Measurements from ENCODE around the gene CDC42. TPM values are rescaled to one million over a fixed set of nuclear protein-coding genes. Genes with fewer than 3 reads are reported as not detected.
"Not testable (repeated sequence)": the region's sequence is repeated elsewhere in the genome, so short reads cannot be mapped to it uniquely, and the experiment has no call there.

The CDC42 gene
- total RNA-seq, 2 experiments from 2014 or later, result 298 to 339 TPM

- peaks cover 40% of the 10 kb centered on the region for H3K4me1 Mint-ChIP-seq
Observed at GRCh38 chr1:22021061-22021460, 31.4 kb upstream of the CDC42 start.

GRCh38 chr1:22024485-22025367 lies 27.8 kb upstream of the CDC42 start:
- no peaks in the 10 kb centered on the region for H3K27me3 Mint-ChIP-seq
- peaks cover 4% of the 10 kb centered on the region for H3K36me3 Mint-ChIP-seq (ENCODE audit: low read depth)
- no peaks in the 10 kb centered on the region for H3K9me3 Mint-ChIP-seq (ENCODE audit: low read depth)
- DNase-seq (peak; percentile 87), ATAC-seq (peak; percentile 68)
- peak overlapping the region; percentile 82 for H3K4me3 Mint-ChIP-seq
- H3K27ac Mint-ChIP-seq, result peak overlapping the region; percentile 99
- ChIA-PET POLR2A (interaction anchor here (0.5 to 2.5 kb wide), 18 partner anchors 10 to 656 kb away, joined by 3 to 65 read pairs (median 4); partner anchors contain the start of genes CDC42 and USP48), CTCF (interaction anchor here (0.5 to 4.2 kb wide), 23 partner anchors 10 to 506 kb away, joined by 3 to 35 read pairs (median 4); partner anchors contain the start of gene CDC42)
- H3K4me1 Mint-ChIP-seq, result peaks cover 54% of the 10 kb centered on the region
- intact Hi-C loops (cut with DNase I, micrococcal nuclease), result loop anchor here (1.0 to 5.0 kb wide), 17 partner anchors 15 to 1837 kb away; partner anchors contain the start of genes CDC42 (in 2 of the 2), USP48 (in 2 of the 2), EIF4G3 (in 1 of the 2) and HNRNPR (in 1 of the 2)

More at GRCh38 chr1:22021061-22021460, 31.4 kb upstream of the CDC42 start:
- ChIA-PET CTCF (interaction anchor here (0.5 to 1.2 kb wide), 7 partner anchors 11 to 1121 kb away, joined by 3 to 4 read pairs (median 3); no protein-coding TSS in a partner anchor), POLR2A (no interaction called here)
- H3K4me3 Mint-ChIP-seq, result no peak overlapping the region
- intact Hi-C loops (cut with DNase I, micrococcal nuclease), result loop anchor here (5.0 kb wide), 2 partner anchors 39 to 1834 kb away; partner anchors contain the start of genes PLA2G2C (in 1 of the 2) and UBXN10 (in 1 of the 2)
- H3K36me3 Mint-ChIP-seq (ENCODE audit: low read depth), result peaks cover 2% of the 10 kb centered on the region
- H3K9me3 Mint-ChIP-seq (ENCODE audit: low read depth), result no peaks in the 10 kb centered on the region
- DNase-seq (no peak), ATAC-seq (no peak)
- H3K27ac Mint-ChIP-seq, result no peak overlapping the region
- H3K27me3 Mint-ChIP-seq, result no peaks in the 10 kb centered on the region

- peaks cover 59% of the 10 kb centered on the region for H3K4me1 Mint-ChIP-seq
- peaks cover 4% of the 10 kb centered on the region for H3K36me3 Mint-ChIP-seq (ENCODE audit: low read depth)
- POLR2A ChIA-PET, result interaction anchor here (0.5 to 2.5 kb wide), 18 partner anchors 9 to 1665 kb away, joined by 3 to 65 read pairs (median 4); partner anchors contain the start of genes CDC42 and USP48
- CTCF ChIA-PET, result interaction anchor here (0.6 to 4.2 kb wide), 13 partner anchors 9 to 345 kb away, joined by 3 to 35 read pairs (median 4); partner anchors contain the start of gene CDC42
- H3K27me3 Mint-ChIP-seq, result no peaks in the 10 kb centered on the region
- H3K4me3 Mint-ChIP-seq, result peak overlapping the region; percentile 82
- intact Hi-C loops (cut with DNase I, micrococcal nuclease), result loop anchor here (1.0 to 5.0 kb wide), 15 partner anchors 14 to 1319 kb away; partner anchors contain the start of genes CDC42 (in 2 of the 2), USP48 (in 2 of the 2), EIF4G3 (in 1 of the 2) and HNRNPR (in 1 of the 2)
- H3K27ac Mint-ChIP-seq, result peak overlapping the region; percentile 99
- no peaks in the 10 kb centered on the region for H3K9me3 Mint-ChIP-seq (ENCODE audit: low read depth)
- DNase-seq, result peak; percentile 94
- ATAC-seq, result peak; percentile 74
Observed at GRCh38 chr1:22025368-22026155, 26.9 kb upstream of the CDC42 start.

- Mint-ChIP-seq H3K36me3 (ENCODE audit: low read depth) (peaks cover 4% of the 10 kb centered on the region), H3K4me3 (peak overlapping the region; percentile 82), H3K4me1 (peaks cover 71% of the 10 kb centered on the region), H3K27ac (peak overlapping the region; percentile 99), H3K27me3 (no peaks in the 10 kb centered on the region), H3K9me3 (ENCODE audit: low read depth) (no peaks in the 10 kb centered on the region)
- CTCF ChIA-PET, result interaction anchor here (0.9 to 2.1 kb wide), 5 partner anchors 11 to 36 kb away, joined by 3 to 9 read pairs (median 5); no protein-coding TSS in a partner anchor
- no peak for ATAC-seq
- intact Hi-C loops (cut with DNase I, micrococcal nuclease), result loop anchor here (5.0 kb wide), 3 partner anchors 60 to 1240 kb away; partner anchors contain the start of genes EIF4G3 (in 1 of the 2) and HP1BP3 (in 1 of the 2)
- POLR2A ChIA-PET, result interaction anchor here (0.8 to 1.5 kb wide), 4 partner anchors 13 to 42 kb away, joined by 3 to 8 read pairs (median 4); no protein-coding TSS in a partner anchor
- no peak for DNase-seq
Observed at GRCh38 chr1:22026924-22027289, 25.6 kb upstream of the CDC42 start.

- Mint-ChIP-seq H3K4me1 (peaks cover 62% of the 10 kb centered on the region), H3K27me3 (no peaks in the 10 kb centered on the region), H3K27ac (peak overlapping the region; percentile 38), H3K9me3 (ENCODE audit: low read depth) (no peaks in the 10 kb centered on the region), H3K4me3 (no peak overlapping the region), H3K36me3 (ENCODE audit: low read depth) (peaks cover 4% of the 10 kb centered on the region)
- CTCF ChIA-PET, result interaction anchor here (0.7 to 1.8 kb wide), 2 partner anchors 9 to 22 kb away, joined by 4 to 14 read pairs; no protein-coding TSS in a partner anchor
- DNase-seq (no peak), ATAC-seq (no peak)
- POLR2A ChIA-PET, result no interaction called here
- intact Hi-C loops (cut with DNase I, micrococcal nuclease), result loop anchor here in 1 of 2 experiments (1.0 kb wide), 1 partner anchor 8 kb away; no protein-coding TSS in a partner anchor
Observed at GRCh38 chr1:22030057-22030456, 22.5 kb upstream of the CDC42 start.

GRCh38 chr1:22030473-22030872 lies 22.0 kb upstream of the CDC42 start:
- ChIA-PET POLR2A (interaction anchor here (0.7 to 1.7 kb wide), 2 partner anchors 9 to 22 kb away, joined by 4 to 11 read pairs; partner anchors contain the start of gene CDC42), CTCF (interaction anchor here (0.7 to 1.8 kb wide), 3 partner anchors 9 to 60 kb away, joined by 4 to 14 read pairs (median 4); no protein-coding TSS in a partner anchor)
- H3K9me3 Mint-ChIP-seq (ENCODE audit: low read depth), result no peaks in the 10 kb centered on the region
- H3K4me1 Mint-ChIP-seq, result peaks cover 64% of the 10 kb centered on the region
- no peak overlapping the region for H3K4me3 Mint-ChIP-seq
- DNase-seq (no peak), ATAC-seq (no peak)
- intact Hi-C loops (cut with DNase I, micrococcal nuclease), result loop anchor here in 1 of 2 experiments (1.0 kb wide), 1 partner anchor 8 kb away; no protein-coding TSS in a partner anchor
- no peaks in the 10 kb centered on the region for H3K27me3 Mint-ChIP-seq
- no peak overlapping the region for H3K27ac Mint-ChIP-seq
- H3K36me3 Mint-ChIP-seq (ENCODE audit: low read depth), result peaks cover 4% of the 10 kb centered on the region

GRCh38 chr1:22031214-22031962 lies 21.1 kb upstream of the CDC42 start:
- CTCF ChIA-PET, result interaction anchor here (0.6 to 1.3 kb wide), 7 partner anchors 8 to 1397 kb away, joined by 3 to 8 read pairs (median 3); no protein-coding TSS in a partner anchor
- POLR2A ChIA-PET, result interaction anchor here (0.7 to 1.7 kb wide), 5 partner anchors 9 to 35 kb away, joined by 4 to 11 read pairs (median 4); partner anchors contain the start of gene CDC42
- DNase-seq, result peak; percentile 74
- Mint-ChIP-seq H3K27me3 (no peaks in the 10 kb centered on the region), H3K4me1 (peaks cover 61% of the 10 kb centered on the region), H3K27ac (peak overlapping the region; percentile 85), H3K9me3 (ENCODE audit: low read depth) (no peaks in the 10 kb centered on the region), H3K4me3 (peak overlapping the region; percentile 56), H3K36me3 (ENCODE audit: low read depth) (peaks cover 2% of the 10 kb centered on the region)
- peak; percentile 74 for ATAC-seq
- intact Hi-C loops (cut with DNase I, micrococcal nuclease), result no loop called here

GRCh38 chr1:22034834-22035233 lies 17.7 kb upstream of the CDC42 start:
- ATAC-seq; H3K9me3 Mint-ChIP-seq (ENCODE audit: low read depth); DNase-seq; H3K27me3 Mint-ChIP-seq; H3K36me3 Mint-ChIP-seq (ENCODE audit: low read depth); intact Hi-C loops (cut with DNase I, micrococcal nuclease); H3K27ac Mint-ChIP-seq; H3K4me3 Mint-ChIP-seq: not testable (repeated sequence)
- ChIA-PET POLR2A (interaction anchor here (0.7 kb wide), 1 partner anchor 10 kb away, joined by 3 read pairs; no protein-coding TSS in a partner anchor), CTCF (interaction anchor here (2.0 kb wide), 1 partner anchor 10 kb away, joined by 5 read pairs; no protein-coding TSS in a partner anchor)
- H3K4me1 Mint-ChIP-seq, result peaks cover 58% of the 10 kb centered on the region

GRCh38 chr1:22037520-22037919 lies 15.0 kb upstream of the CDC42 start:
- ChIA-PET POLR2A (interaction anchor here (1.3 to 3.1 kb wide), 2 partner anchors 12 to 16 kb away, joined by 9 to 30 read pairs; partner anchors contain the start of gene CDC42), CTCF (interaction anchor here (0.7 to 2.8 kb wide), 5 partner anchors 8 to 29 kb away, joined by 3 to 14 read pairs (median 6); no protein-coding TSS in a partner anchor)
- H3K27me3 Mint-ChIP-seq, result no peaks in the 10 kb centered on the region
- ATAC-seq, result no peak
- H3K9me3 Mint-ChIP-seq (ENCODE audit: low read depth), result no peaks in the 10 kb centered on the region
- peak overlapping the region; percentile 68 for H3K27ac Mint-ChIP-seq
- intact Hi-C loops (cut with DNase I, micrococcal nuclease), result no loop called here
- H3K4me1 Mint-ChIP-seq, result peaks cover 54% of the 10 kb centered on the region
- H3K36me3 Mint-ChIP-seq (ENCODE audit: low read depth), result no peaks in the 10 kb centered on the region
- no peak overlapping the region for H3K4me3 Mint-ChIP-seq
- DNase-seq, result no peak

Measured in activated CD4-positive, alpha-beta T cell treated with anti-CD3 and anti-CD28 coated beads for 36 hours (primary cell).